Activated naive CD4-positive, alpha-beta T cell treated with anti-CD3 and anti-CD28 coated beads, Interleukin-2, amount 50 U/mL, for 24 hours (primary cell): ENCODE results near the gene OR2Z1.

Experiments
- H3K27ac Mint-ChIP-seq: one replicate; pipeline ENCODE4 v1.8.0; 2021; ENCODE audit warnings: mild to moderate bottlenecking, mixed read lengths
- H3K27me3 Mint-ChIP-seq: one replicate; pipeline ENCODE4 v1.8.0; 2021; ENCODE audit warnings: mixed read lengths
- H3K36me3 Mint-ChIP-seq: one replicate; pipeline ENCODE4 v1.8.0; 2021; ENCODE audit warnings: mixed read lengths
- H3K4me1 Mint-ChIP-seq: one replicate; pipeline ENCODE4 v1.8.0; 2021; ENCODE audit warnings: mixed read lengths
- H3K4me3 Mint-ChIP-seq: one replicate; pipeline ENCODE4 v1.8.0; 2021; ENCODE audit warnings: mild to moderate bottlenecking, mixed read lengths
- H3K9me3 Mint-ChIP-seq: one replicate; pipeline ENCODE4 v1.8.0; 2021; ENCODE audit warnings: mixed read lengths

OR2Z1 gene, protein sequence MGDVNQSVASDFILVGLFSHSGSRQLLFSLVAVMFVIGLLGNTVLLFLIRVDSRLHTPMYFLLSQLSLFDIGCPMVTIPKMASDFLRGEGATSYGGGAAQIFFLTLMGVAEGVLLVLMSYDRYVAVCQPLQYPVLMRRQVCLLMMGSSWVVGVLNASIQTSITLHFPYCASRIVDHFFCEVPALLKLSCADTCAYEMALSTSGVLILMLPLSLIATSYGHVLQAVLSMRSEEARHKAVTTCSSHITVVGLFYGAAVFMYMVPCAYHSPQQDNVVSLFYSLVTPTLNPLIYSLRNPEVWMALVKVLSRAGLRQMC

DNA sequence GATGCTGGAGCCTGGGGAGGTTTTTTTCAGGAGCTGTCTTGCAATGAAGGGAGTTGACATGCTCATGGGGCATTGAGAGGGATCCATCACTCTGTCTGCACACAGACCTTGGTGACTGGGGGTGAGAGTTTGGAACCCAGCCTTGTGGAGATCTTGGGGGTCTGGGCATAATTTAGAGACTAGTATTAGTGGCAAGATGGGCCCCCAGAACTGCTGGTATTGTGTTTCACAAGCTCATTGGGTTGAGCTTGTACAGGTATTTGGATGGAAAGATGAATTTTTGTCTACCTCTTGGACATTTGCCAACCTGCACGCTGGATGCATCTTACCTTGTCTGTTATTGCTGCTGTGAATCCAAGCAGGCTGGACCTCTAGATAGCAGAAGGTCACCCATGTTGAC is at the start of gene OR2Z1:
OR2Z1 (plus strand) TSS at position 301 of the 400 bp plus-strand sequence. CDS start 9,395 bp downstream, outside the sequence.
- H3K27ac Mint-ChIP-seq, result no peak within 1 kb of the TSS
- peaks cover 5% of the 10 kb centered on the region for H3K9me3 Mint-ChIP-seq
- H3K4me3 Mint-ChIP-seq, result no peak within 1 kb of the TSS
- peaks cover 7% of the 10 kb centered on the region for H3K27me3 Mint-ChIP-seq
- no peaks in the 10 kb centered on the region for H3K4me1 Mint-ChIP-seq
- H3K36me3 Mint-ChIP-seq, result peaks cover 2% of the 10 kb centered on the region

DNA sequence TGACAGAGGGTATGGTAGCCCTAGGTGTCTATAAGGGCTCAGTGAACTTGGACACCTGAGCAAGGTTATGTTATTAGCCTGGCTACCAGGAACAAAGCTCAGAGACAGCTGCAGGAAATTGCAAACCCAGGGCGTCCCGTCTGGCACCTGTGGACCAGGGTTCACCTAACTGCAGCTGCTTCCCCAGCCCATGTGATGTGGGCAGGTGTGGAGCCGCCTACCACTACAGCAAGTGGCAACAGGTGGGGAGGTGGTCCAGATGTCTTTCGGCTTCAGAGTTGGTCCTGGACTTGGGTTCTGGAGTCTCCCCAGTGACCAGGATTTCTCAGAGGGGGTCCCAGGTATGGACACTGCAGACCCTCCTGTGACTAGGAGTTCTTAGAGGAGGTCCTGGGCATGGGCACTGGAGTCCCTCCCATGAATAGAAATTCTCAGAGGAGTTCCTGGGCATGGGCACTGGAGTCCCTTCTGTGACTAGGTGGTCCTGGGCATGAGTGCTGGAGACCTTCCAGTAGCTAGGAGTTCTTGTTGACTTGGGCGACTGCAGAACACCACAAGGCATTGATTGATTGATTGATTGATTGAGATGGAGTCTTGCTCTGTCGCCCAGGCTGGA is 48.0 kb upstream of the OR2Z1 start:
- peaks cover 8% of the 10 kb centered on the region for H3K4me1 Mint-ChIP-seq
- H3K27me3 Mint-ChIP-seq, result no peaks in the 10 kb centered on the region
- no peak overlapping the region for H3K4me3 Mint-ChIP-seq
- H3K9me3 Mint-ChIP-seq, result no peaks in the 10 kb centered on the region
- no peak overlapping the region for H3K27ac Mint-ChIP-seq
- no peaks in the 10 kb centered on the region for H3K36me3 Mint-ChIP-seq

DNA sequence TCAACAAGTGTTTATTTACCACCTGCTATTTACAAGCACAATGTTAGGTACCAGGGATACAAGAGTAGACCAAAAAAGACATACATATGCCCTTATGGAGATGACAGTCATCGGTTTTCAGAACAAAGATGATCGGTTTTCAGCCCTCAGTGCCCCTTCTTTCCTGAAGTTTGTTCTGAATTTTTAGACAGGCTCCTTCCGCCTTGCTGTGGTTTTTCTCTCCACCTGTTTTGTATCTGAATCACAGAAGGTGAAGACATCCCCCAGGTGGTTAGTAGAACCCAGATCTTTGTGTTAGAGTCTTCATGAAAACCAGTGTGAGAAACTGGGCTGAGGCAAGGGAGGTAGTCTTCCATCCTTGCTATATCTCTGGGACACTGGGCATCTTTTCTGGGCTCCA is 46.4 kb upstream of the OR2Z1 start:
- Mint-ChIP-seq H3K36me3 (peaks cover 2% of the 10 kb centered on the region), H3K9me3 (no peaks in the 10 kb centered on the region), H3K4me1 (peaks cover 6% of the 10 kb centered on the region), H3K4me3 (no peak overlapping the region), H3K27ac (no peak overlapping the region), H3K27me3 (no peaks in the 10 kb centered on the region)

DNA sequence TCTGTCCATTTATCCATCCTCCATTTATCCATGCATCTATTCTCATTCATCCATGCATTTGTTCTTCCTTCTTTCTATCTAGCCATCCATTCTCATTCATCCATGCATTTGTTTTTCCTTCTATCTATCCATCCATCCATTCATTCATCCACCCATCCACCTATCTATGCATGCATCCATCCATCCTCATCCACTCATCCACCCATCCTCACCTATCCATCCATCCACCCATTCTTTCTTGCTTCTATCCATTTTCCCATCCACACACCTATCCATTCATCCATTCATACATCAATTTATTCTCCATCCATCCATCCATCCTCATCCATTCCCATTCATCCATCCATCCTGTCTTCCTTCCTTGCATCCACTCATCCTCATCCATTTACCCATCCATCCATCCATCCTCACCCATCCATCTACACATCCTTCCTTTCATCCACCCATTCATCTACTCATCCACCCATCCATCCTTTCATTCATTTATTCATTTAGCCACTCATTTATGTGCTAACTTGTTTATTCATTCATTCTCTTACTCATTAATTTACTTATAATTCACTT is 43.1 kb upstream of the OR2Z1 start:
- Mint-ChIP-seq H3K4me3 (no peak overlapping the region), H3K27ac (peak overlapping the region; percentile 14), H3K4me1 (peaks cover 4% of the 10 kb centered on the region), H3K36me3 (peaks cover 2% of the 10 kb centered on the region), H3K27me3 (no peaks in the 10 kb centered on the region), H3K9me3 (no peaks in the 10 kb centered on the region)

DNA sequence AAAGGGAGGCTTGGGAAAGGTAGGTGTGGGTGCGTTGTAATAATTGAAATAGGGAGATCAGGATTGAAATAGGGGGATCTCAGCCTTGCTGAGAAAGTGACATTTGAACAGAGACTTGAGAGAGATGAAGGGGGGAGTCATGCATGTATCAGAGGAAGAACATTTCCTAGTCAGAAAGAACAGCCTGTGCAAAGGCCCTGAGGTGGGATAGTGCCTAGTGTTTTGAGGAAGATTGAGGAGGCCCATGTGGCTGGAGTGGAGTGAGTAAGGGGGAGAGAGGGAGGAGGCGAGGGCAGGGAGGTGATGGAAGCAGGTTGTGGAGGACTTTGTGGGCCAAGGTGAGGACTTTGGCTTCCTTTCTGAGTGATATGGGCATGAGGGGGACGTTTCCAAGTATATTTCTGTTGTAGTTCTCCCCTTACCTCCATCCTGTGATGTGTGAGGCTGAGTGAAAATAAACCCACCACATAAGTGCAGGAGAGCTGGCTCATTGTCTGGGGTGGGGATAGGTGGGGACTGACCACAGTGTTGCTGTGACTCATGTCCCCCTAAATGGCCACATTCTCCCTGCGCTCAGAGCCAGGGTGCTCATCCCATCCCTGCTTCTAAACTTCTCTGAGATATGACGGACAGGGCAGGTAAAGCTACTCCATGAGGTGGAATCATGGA is 40.6 kb upstream of the OR2Z1 start:
- no peaks in the 10 kb centered on the region for H3K27me3 Mint-ChIP-seq
- no peaks in the 10 kb centered on the region for H3K9me3 Mint-ChIP-seq
- peaks cover 4% of the 10 kb centered on the region for H3K4me1 Mint-ChIP-seq
- H3K27ac Mint-ChIP-seq, result no peak overlapping the region
- H3K36me3 Mint-ChIP-seq, result peaks cover 2% of the 10 kb centered on the region
- no peak overlapping the region for H3K4me3 Mint-ChIP-seq

DNA sequence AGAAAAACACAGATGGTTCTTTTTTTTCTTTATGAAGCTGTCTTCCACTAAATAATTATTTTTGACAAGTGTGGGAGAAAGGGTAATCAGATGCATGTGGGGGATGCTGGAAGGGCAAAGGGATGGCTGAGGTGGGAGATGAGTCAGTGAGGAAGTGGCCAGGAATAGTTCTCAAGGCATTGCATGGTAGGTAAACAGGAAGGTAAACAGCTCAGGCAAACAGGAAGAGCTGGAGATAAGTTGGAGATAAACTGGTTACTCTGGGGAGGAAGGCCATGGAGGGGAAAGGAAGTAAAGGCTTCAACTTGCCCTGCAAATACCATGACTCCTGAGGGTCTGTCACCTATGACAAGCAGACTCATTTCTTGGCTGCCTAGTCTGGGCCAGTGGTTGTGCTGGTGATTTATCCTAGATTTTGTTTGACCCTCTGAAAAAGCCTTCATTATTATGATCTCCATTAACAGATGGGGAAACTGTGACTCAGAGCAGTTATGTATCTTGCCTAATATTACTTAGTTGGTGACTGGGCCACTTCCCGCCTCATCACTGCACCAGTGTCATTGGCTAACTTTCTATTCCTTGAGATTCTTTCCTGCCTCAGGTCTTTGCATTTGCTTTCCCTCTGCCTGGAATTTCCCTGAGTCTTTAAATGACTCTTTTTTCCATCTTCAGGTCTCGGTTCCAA is 39.9 kb upstream of the OR2Z1 start:
- H3K36me3 Mint-ChIP-seq, result peaks cover 2% of the 10 kb centered on the region
- peaks cover 4% of the 10 kb centered on the region for H3K4me1 Mint-ChIP-seq
- H3K4me3 Mint-ChIP-seq, result no peak overlapping the region
- H3K27ac Mint-ChIP-seq, result no peak overlapping the region
- H3K27me3 Mint-ChIP-seq, result no peaks in the 10 kb centered on the region
- H3K9me3 Mint-ChIP-seq, result no peaks in the 10 kb centered on the region

DNA sequence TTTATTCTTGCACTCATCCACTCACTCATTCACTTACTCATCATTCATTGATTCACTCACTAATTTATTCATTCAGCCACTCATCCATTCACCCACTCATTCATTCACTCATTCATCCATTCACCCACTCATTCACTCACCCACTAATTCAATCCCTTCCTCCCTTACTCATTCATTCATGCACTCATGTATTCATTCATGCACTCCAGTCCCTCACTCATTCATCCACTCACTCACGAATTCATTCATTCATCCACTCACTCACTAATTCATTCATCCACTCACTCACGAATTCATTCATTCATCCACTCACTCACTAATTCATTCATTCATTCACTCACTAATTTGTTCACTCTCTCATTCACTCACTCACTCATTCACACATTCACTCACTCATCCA is 39.0 kb upstream of the OR2Z1 start:
- Mint-ChIP-seq H3K4me3 (no peak overlapping the region), H3K4me1 (peaks cover 4% of the 10 kb centered on the region), H3K27ac (no peak overlapping the region), H3K27me3 (no peaks in the 10 kb centered on the region), H3K9me3 (no peaks in the 10 kb centered on the region), H3K36me3 (peaks cover 2% of the 10 kb centered on the region)

DNA sequence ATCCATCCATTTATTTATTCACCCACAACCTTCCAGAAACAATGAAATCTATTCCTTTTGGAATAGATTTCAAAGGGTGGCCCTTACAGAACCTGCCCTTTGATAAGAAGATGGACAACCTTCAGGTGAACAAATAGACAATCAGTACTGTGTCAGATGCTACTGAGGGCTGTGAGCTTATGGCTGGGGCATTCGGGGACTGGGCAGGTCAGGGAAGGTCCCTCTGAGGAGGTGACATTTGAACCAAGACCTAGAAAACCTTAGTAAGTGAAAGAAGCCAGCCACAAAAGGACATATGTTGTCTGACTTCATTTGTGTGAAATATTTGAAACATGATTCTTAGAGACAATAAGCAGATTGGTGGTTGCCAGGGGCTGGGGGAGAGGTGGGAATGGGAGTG is 38.5 kb upstream of the OR2Z1 start:
- H3K27ac Mint-ChIP-seq, result no peak overlapping the region
- H3K4me1 Mint-ChIP-seq, result peaks cover 4% of the 10 kb centered on the region
- H3K9me3 Mint-ChIP-seq, result no peaks in the 10 kb centered on the region
- no peaks in the 10 kb centered on the region for H3K27me3 Mint-ChIP-seq
- H3K36me3 Mint-ChIP-seq, result peaks cover 2% of the 10 kb centered on the region
- H3K4me3 Mint-ChIP-seq, result no peak overlapping the region

DNA sequence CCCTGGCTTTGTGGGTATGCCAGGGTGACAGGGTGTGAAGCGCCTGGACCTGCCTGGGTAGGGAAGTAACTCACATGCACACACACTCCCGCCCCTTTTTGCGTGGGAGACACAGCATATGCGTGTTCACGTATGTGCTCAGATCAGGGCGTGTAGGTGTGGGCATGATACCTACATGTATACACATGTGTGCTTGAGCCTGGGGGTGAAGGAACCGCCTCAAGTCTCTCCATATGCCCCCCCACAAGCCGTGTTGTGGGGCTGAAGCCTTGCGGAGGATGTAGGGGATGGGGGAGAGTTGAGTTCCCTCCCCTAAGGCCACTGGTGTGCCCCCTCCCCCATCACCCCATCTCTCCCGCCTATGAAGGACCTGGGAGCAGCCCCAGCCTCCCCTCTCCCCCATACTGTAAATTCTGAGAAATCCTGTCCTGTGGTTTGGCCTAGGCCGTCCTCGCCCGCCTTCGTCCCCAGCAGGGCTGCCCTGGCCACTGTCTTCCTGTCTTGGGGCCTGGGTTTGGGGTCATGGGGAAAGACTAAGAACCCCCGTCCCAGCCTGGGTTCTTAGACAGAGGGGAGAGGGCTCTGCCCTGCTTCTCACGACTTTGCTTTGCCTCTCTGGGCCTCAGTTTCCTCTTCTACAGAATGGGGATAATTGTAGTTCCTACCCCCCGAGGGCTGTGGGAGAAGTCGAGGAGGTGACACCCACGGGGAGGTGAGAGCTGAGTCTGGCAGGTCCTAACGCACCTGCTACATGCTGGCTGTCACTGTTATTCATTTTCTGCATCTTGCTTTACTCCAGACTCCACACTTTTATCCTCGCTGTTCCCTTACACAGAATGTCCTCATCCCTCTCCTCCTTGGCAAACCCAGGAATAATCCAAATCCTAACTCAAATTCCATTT is 37.2 kb upstream of the OR2Z1 start:
- H3K27ac Mint-ChIP-seq, result no peak overlapping the region
- no peaks in the 10 kb centered on the region for H3K9me3 Mint-ChIP-seq
- H3K27me3 Mint-ChIP-seq, result no peaks in the 10 kb centered on the region
- no peak overlapping the region for H3K4me3 Mint-ChIP-seq
- no peaks in the 10 kb centered on the region for H3K36me3 Mint-ChIP-seq
- H3K4me1 Mint-ChIP-seq, result peaks cover 4% of the 10 kb centered on the region

DNA sequence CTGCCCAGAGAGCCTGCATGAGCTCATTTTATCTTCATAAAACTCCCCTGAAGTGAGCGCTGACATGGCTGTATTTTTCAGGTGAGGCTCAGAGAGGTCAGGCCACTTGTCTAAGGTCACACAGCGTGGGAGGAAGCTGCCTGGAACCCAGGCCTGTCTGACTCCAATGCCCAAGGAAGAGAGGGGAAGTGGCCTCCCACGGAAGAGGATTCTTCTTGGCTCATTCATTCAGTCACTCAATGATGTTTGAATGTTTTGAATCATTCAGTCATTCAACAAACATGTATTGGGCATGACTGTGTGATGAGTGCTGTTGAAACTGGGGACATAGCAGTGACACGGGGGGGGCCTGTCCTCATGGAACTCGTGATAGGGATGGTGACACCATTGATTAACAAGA is 34.9 kb upstream of the OR2Z1 start:
- no peaks in the 10 kb centered on the region for H3K4me1 Mint-ChIP-seq
- H3K27me3 Mint-ChIP-seq, result no peaks in the 10 kb centered on the region
- no peak overlapping the region for H3K27ac Mint-ChIP-seq

DNA sequence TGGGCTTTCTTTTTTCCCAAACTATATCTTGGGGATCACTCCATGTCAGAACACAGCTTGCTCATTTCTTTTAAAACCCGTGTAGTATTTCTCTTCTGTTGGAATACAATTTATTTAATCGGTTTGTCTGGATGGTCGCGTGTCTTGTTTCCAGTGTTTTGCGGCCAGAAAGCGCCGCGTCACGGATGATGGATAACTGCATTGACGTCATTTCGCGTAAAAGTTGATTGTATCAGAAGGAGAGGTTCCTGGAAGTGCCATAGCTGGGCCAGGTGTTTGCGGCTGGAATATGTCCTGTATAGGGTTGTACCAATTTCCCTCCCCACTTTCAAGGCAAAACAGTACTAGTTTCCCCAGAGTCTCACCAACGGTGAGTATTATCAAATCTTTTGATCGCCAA is 32.5 kb upstream of the OR2Z1 start:
- peak overlapping the region; percentile 3 for H3K27ac Mint-ChIP-seq
- H3K27me3 Mint-ChIP-seq, result peaks cover 5% of the 10 kb centered on the region
- H3K36me3 Mint-ChIP-seq, result no peaks in the 10 kb centered on the region
- no peaks in the 10 kb centered on the region for H3K4me1 Mint-ChIP-seq
- no peaks in the 10 kb centered on the region for H3K9me3 Mint-ChIP-seq
- no peak overlapping the region for H3K4me3 Mint-ChIP-seq

More for the DNA sequence above, 34.9 kb upstream of the OR2Z1 start:
- Mint-ChIP-seq H3K36me3 (no peaks in the 10 kb centered on the region), H3K4me3 (no peak overlapping the region), H3K9me3 (no peaks in the 10 kb centered on the region)

DNA sequence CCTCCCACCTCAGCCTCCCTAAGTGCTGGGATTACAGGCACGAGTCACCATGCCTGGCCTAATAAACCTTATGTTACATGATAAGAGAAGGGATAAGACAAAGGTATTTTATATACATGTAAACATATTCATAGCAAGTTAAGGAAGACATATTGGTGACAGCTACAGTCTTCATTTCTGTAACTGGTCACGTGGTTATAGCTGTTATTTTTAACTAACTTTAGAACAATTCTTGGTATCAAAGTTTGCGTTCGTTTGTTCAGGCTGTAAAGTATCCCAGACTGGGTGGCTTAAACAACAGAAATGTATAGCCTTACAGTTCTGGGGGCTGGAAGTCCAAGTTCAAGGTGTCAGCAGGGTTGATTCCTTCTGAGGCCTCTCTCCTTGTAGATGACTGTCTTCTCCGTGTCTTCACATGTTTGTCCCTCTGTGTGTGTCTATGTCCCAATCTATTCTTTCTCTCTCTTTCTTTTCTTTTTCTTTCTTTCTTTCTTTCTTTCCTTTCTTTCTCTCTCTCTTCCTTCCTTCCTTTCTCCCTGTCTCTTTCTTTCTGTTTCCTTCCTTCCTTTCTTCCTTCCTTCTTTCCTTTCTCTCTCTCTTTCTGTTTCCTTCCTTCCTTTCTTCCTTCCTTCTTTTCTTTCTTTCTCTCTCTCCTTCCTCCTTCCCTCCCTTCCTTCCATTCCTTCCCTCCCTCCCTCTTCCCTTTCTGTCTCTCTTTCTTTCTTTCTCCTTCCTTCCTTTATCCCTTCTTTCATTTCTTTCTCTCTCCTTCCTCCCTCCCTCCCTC is 30.5 kb upstream of the OR2Z1 start:
- Mint-ChIP-seq H3K27me3 (peaks cover 5% of the 10 kb centered on the region), H3K36me3 (no peaks in the 10 kb centered on the region), H3K27ac (peak overlapping the region; percentile 63), H3K4me1 (peaks cover 14% of the 10 kb centered on the region), H3K9me3 (no peaks in the 10 kb centered on the region), H3K4me3 (no peak overlapping the region)

DNA sequence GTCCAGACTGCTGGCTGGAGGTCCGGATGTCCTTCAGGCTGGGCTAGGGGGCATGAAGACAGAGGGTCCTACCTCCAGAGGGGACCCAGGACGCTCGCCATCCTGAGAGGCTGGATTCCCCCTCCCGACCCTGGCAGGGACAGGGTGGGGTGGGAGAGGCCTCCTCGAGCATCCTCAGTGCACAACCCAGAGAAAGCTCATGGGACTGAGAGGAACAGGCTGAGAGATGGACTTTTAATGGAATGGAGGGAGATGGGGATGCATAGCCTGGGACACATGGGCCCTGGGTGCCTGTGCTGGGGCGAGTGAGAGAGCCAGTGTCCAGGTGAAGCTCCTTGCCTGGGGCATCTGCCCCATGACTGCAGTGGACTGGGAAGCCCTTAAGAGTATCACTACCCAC is 25.9 kb upstream of the OR2Z1 start:
- H3K27ac Mint-ChIP-seq, result no peak overlapping the region
- peaks cover 5% of the 10 kb centered on the region for H3K27me3 Mint-ChIP-seq
- no peaks in the 10 kb centered on the region for H3K9me3 Mint-ChIP-seq
- H3K4me1 Mint-ChIP-seq, result peaks cover 24% of the 10 kb centered on the region
- H3K4me3 Mint-ChIP-seq, result no peak overlapping the region
- no peaks in the 10 kb centered on the region for H3K36me3 Mint-ChIP-seq

DNA sequence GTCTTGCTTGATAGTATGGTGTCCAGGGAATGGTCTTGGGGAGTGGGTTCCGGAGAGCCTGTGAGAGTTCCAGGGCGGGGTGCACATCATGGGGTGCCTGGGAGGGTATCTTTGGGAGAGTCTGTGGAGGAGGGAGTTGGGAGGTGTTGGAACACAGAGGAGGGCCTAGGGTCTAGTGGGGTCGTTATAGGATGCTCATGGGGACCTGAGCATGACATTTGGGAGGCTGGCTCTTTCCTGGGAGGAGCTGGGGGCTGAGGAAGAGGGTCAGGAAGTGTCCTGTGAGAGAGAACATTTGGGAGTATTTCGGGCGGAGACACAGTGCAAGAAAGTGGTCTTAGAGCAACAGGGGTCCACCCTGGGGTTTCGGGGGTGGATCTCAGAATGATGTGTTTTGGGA is 25.5 kb upstream of the OR2Z1 start:
- Mint-ChIP-seq H3K27me3 (peaks cover 5% of the 10 kb centered on the region), H3K27ac (no peak overlapping the region), H3K9me3 (no peaks in the 10 kb centered on the region), H3K36me3 (no peaks in the 10 kb centered on the region), H3K4me1 (peaks cover 24% of the 10 kb centered on the region), H3K4me3 (no peak overlapping the region)
